ENCODE measurements around the gene WDFY3.

DNA sequence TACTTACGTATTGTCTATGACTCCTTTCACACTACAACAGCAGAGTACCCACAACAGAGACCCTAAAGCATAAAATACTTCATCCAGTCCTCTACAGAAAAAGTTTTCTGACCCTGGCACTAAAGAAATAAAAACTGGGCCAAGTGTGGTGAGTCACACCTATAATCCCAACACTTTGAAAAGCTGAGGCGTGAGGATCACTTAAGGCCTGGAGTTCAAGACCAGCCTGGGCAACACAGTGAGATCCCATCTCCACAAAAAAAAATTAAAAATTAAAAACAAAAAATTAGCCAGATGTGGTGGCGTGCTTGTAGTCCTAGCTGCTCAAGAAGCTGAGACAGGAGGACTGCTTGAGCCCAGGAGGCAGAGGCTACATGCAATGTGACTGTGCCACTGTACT is 66.9 kb downstream of the WDFY3 start:
- TF ChIP-seq JUNB (IDR thresholded peaks at IDR 0.05), result no peak
- TF ChIP-seq EP300 (IDR thresholded peaks at IDR 0.05), result no peak
